MM.1S (cell line): Measurements from ENCODE around the gene MED15.

Experiments
- CTCF ChIP-seq: fragments of 300-600 bp; sonication (generic); IDR thresholded peaks from 2 replicates; pipeline ENCODE4 v1.5.1; 2016; ENCODE audit warnings: antibody characterized with exemption, low read length, mixed read lengths
- EZH2phosphoT487 ChIP-seq: fragments of 300-600 bp; sonication (generic); IDR thresholded peaks from 2 replicates; pipeline ENCODE4 v1.6.1; 2018; ENCODE audit warnings: antibody characterized with exemption, low read length

GRCh38 chr22:20591660-20592310 is 84.4 kb downstream of the MED15 start:
- no peak for TF ChIP-seq CTCF
- no peak for TF ChIP-seq EZH2phosphoT487
